NT2/D1 (cell line): ENCODE measurements around the gene MAD1L1.

Experiments
- SUZ12 ChIP-seq: IDR thresholded peaks from 2 replicates; pipeline ENCODE4 v1.6.1; 2011; ENCODE audit not compliant: insufficient read length, insufficient read depth; ENCODE audit errors: extremely low read depth
- ZNF274 ChIP-seq: IDR thresholded peaks from 2 replicates; pipeline ENCODE4 v1.6.1; 2011; ENCODE audit warnings: mild to moderate bottlenecking, low read depth, low read length

- TF ChIP-seq ZNF274 (no peak), SUZ12 (no peak)
Observed at GRCh38 chr7:2143450-2143849, 89.3 kb downstream of the MAD1L1 start.
